ENCODE results near the gene SPRN.
"Not testable (repeated sequence)": the region's sequence is repeated elsewhere in the genome, so short reads cannot be mapped to it uniquely, and the experiment has no call there.

The SPRN gene

GRCh38 chr10:133456041-133456951 lies 31.9 kb upstream of the SPRN start:
- DNase-seq = no peak

GRCh38 chr10:133455611-133456031 lies 31.2 kb upstream of the SPRN start:
- DNase-seq = no peak

GRCh38 chr10:133455196-133455595 lies 30.8 kb upstream of the SPRN start:
- no peak for DNase-seq

- no peak for DNase-seq
These were observed 29.9 kb upstream of the SPRN start for GRCh38 chr10:133454204-133454893.

- DNase-seq = no peak
These were observed 29.2 kb upstream of the SPRN start, which contains the start of gene SCART1 for GRCh38 chr10:133453516-133454203. Gene SCART1, plus strand, starts transcription at chr10:133453945. Its CDS starts 53 bp downstream, at chr10:133453998.

DNA sequence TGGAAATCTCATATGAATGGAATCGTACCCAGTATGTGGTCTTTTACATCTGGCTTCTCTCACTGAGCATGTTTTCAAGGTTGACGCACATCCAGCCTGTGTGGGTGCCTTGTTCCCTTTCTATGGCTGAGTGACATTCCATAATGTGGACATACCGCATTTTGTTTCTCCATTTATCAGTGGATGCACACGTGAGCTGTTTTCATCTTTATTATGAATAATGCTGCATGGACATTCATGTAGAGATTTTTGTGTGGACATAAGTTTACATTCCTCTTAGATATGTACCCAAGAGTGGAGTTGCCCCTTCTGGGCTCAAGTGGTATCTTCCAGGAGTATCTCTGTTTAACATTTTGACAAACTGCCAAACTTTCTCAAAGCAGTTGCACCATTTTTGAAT lies 28.0 kb upstream of the SPRN start:
- no peak for DNase-seq

GRCh38 chr10:133451346-133451745 lies 26.9 kb upstream of the SPRN start:
- no peak for DNase-seq

DNA sequence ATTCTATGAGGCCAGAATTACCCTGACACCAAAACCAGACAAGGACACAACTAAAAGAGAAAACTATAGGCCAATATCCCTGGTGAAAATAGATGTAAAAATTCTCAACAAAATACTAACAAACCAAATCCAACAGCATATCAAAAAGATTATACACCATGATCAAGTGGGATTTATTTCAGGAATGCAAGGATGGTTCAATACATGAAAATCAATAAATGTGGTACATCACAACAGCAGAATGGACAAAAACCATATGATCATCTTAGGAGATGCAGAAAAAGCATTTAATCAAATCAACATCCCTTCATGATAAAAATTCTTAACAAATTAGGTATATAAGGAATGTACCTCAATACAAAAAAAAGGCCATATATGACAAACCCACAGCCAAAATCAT lies 23.7 kb upstream of the SPRN start:
- DNase-seq = no peak

DNA sequence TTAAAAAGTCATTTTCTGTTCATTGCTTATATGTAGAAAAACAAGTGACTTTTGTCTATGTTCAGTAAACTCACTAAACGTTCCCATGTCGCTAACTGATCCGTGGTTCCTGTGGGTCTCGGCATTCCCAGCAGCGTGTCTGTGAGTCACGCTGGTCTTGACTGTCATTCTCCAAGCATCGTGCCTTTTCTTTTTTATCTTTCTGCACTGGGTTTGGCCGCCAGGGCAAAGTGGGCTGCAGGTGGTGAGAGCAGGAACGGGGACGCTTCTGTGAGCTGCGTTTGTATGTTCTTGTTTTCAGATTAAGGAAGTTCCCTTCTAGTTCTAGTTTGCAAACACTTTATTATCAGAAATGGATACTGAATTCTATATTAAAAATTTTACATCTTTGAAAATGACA lies 22.6 kb upstream of the SPRN start:
- DNase-seq = no peak

DNA sequence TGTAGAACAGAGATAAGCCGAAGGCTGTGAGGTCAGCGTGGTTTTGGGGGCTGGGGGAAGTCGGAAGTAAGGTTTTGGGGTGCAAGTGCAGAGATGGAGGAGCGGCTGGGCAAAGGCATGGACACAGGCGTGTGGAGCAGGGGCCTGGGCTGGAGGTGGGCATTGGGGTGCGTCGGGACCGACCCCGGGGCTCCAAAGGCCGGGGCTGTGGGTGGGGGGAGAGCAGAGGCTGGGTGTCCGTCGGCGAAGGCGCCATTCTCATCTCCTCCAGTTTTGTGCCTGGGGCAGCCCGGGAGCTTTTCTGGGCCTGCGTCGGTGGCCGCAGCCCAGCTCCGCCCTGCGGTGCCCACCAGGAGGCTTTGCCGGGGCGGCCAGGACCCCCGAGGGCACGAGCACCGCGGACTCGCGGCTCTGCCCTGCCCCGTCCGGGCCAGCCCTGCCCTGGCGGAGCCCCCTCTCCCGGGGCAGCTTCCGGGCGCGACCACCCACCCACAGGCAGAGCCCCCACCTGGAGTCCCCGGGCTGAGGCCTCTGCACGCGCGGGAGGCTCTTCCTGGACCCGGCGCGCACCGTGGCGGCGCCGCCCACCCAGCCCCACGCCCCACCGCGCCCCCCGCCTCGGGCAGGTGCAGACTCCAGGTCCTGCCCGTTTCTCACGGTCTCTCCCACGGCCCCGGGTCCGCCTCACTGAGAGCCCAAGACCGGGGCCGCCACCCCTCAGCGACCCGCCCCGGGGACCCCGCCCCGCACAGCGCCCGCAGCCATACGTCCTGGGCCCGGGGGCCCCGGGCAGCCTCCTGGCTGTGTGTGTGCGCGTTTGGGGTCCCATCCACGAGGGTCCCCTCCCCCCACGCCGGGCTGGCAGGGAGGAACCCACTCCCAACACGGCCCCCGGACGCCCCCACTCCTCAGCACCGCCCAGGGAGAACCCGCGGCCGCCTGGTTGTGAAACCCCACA lies 21.6 kb upstream of the SPRN start:
- no peak for DNase-seq

- no peak for DNase-seq
These were observed 20.9 kb upstream of the SPRN start for GRCh38 chr10:133445268-133445732.

DNA sequence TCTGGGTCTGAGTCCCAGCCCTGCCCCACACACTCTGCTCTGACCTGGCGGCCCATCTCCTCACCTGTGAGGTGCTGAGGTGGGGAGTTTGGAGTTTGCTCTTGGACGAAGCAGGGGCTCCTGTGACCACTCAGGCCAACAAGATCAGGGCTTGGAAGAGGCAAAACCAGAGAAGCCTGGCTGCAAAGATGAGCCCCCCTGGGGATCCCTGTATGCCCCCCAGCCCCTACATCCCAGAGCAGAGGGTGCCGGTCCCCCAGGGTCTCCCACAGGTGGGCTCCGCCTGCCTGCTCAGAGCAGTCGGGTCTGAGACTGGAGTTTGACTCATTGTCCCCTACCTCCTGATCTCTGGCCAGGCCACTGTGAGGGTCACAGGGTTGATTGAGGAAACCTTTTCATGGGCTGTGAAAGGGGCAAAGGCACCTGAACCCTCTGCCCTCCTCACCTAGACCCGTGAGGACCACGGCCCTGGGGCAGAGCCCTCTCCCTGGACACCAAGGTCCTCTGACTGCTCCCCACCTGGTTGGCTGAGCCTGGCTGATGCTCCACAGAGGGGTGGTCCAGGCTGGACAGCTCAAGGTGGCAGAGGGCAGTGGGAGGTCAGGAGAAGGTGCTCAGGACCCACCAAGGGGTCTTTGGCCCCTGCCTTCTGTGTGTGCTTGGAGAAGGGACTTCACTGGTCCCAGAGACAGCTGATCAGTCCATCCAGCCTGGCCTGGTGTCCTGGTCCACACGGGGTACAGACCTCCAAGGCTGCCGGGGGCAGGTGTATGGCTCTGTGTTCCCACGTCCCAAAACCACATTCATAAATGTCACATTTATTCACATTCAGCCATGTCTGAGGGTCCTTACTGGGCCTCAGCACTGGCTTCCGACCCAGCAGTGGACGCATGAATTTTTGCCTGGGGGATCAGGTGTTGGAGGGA lies 20.2 kb upstream of the SPRN start:
- no peak for DNase-seq

DNA sequence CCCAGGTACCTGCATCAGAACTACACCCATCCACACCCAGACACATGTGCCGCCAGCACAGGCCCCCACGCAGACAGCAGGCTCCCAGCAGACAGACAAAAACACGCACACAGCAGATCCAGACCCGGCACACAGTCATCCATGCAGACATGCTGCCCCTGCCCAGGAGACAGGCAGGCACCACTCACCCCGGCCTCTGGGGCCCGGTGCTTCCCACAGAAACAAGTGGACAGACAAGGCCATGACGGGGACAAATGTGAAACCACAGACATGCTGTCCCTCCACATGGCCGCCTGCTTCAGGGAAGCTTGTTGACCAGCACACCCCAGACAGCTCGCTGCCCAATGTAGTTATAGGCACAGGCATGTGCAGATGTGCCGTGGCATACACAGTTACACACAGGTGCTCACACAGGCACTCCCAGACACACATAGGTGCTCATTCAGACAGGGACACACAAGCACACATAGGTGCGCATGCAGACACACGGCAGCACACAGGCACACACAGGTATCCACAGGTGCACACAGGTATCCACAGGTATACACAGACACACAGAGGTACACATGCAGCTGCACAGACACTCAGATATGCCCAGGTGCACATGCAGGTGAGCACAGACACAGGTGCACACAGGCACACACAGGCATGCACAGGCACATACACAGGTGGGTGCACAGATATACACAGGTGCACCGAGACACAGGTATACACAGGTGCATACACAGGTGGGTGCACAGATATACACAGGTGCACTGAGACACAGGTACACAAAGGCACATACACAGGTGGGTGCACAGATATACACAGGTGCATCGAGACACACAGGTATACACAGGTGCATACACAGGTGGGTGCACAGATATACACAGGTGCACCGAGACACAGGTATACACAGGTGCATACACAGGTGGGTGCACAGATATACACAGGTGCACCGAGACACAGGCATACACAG lies 18.8 kb upstream of the SPRN start:
- no peak for DNase-seq

GRCh38 chr10:133442191-133442966 lies 18.0 kb upstream of the SPRN start:
- no peak for DNase-seq

GRCh38 chr10:133441780-133442179 lies 17.4 kb upstream of the SPRN start:
- DNase-seq = no peak

DNA sequence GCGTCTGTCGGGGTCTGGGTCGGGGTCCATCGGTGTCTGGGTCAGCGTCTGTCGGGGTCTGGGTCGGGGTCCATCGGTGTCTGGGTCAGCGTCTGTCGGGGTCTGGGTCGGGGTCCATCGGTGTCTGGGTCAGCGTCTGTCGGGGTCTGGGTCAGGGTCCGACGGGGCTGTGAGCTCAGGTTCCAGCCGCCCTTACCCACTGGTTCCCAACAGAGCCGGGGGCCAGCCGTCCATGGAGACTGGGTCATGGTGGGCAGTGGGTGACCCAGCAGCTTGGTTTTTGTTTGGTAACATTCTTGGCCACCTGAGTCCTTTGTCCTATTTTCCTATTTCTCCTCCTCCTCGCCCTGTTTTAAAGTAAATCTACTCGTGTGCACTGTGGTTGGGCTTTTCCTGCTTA lies 16.9 kb upstream of the SPRN start:
- not testable (repeated sequence) for DNase-seq

GRCh38 chr10:133440633-133441285 lies 16.3 kb upstream of the SPRN start:
- DNase-seq = no peak
